HK-2 (cell line): Measurements from ENCODE around the gene GPC5.
"Not testable (repeated sequence)": the region's sequence is repeated elsewhere in the genome, so short reads cannot be mapped to it uniquely, and the experiment has no call there.

Experiments used
- DNase-seq: peaks from one replicate; pipeline ENCODE4 v3.0.0-alpha.2; 2018; ENCODE audit not compliant: unreplicated experiment

The GPC5 gene

DNA sequence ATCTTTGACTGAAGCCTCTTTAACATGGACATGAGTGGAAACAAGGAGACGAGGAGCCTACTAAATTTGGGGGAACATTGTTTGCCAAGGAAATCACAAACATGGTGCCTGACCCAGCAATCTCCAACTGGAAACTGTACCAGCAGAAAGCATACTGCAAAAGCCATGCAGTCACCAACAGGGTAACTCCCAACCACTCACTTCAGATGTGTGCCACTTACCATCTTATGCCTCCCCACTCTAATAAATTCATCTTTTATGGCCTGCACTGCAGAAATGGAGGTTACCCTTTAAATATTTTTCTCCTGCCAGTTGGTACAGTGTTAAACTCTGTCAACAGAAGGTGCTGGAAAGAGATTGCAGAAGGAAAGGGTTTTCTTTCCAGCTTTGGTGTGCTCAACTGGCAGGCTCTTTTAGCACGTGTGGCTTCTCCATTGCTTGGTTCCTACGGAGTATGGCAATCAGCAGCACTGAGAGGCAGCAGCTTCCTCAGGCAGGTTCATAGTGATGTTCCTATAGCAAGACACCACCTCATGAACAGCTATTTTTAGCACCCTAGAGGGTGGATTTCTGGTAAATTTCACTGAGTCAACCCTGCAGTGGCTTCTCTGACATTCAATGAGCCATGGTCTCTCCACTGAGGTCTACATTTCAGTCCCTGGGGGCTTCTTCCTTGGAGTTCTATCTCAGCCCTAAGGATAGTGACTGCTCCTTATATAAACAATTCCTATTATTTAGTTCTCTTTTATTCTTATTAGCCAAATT is 29.6 kb upstream of the GPC5 start:
- DNase-seq = no peak

DNA sequence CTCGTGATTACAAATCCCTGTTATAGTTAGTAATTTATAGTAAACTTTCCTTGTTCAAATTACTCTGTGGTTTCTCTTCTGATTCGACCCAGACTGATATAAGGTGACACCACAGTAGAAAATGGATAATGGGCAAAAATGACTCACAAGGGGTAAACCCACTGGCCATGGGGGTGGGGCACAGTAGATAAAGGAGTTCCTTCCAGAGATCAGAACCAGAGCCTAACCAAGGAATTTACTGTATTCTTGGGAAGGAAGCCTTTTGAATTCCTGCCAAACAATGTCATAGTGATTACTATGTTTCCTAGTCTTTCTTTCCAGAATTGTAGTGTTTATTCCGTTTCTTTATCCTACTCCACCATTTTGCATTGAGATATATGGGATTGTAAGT is 29.0 kb upstream of the GPC5 start:
- no peak for DNase-seq

- no peak for DNase-seq
Measured at GRCh38 chr13:91370501-91370900, 27.9 kb upstream of the GPC5 start.

DNA sequence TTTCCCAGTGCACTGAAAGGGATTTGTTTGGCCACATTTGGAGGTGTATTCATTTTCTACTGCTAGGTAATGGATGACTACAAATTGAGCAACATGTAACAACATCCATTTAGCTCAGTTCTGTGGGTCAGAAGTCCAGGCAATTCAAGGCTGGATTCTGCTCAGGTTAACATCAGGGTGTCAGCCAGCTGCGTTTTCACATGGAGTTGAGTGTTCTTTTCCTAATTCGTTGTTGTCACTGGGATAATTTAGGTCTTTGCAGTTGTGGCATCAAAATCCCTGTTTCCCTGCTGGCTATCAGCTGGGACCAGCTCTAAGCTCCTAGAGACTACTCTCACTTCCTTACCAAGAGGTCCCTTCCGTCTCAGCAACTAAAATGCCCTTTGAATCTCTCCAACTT is 25.5 kb upstream of the GPC5 start:
- no peak for DNase-seq

- DNase-seq = no peak
Measured at GRCh38 chr13:91375116-91375729, 23.2 kb upstream of the GPC5 start.

GRCh38 chr13:91381371-91381770 is 17.1 kb upstream of the GPC5 start:
- no peak for DNase-seq

DNA sequence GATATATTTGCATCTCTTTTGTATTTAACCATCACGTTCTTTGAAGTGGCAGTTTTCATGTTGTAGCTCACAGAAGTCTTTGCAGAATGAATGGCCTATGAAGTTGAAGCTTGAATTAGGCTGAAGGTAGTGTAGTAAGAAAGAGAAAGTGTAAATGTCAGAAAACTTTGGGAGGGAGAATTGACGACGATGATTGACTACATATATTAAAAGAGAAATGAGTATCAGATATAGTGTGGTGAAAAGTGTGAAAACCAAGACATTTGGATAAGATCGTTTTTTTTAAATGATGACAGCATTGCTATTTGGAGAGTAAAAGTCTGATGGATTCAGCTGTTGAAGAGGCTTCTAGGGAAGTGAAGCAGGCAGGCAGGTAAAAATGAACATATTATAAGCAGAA is 14.6 kb upstream of the GPC5 start:
- no peak for DNase-seq

GRCh38 chr13:91384896-91385295 is 13.5 kb upstream of the GPC5 start:
- no peak for DNase-seq

DNA sequence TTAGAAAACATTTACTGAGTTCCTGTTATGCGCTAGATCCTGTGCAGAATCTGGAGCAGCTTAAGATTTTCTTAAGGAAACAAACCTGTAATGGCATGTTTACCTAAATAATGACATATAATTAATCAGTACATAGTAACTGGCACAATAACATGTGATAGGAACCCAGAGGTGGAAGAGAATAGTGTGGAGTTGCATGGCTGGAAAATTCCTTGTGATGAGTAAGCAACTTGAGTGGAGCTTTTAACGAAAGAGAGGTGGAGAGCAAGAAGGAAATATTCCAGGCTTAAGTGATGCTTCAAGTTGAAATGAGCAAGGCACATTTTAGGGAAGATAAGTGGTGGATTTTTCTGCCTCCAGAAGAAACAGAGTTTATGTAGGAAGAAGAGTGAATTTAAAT is 9.2 kb upstream of the GPC5 start:
- no peak for DNase-seq

DNA sequence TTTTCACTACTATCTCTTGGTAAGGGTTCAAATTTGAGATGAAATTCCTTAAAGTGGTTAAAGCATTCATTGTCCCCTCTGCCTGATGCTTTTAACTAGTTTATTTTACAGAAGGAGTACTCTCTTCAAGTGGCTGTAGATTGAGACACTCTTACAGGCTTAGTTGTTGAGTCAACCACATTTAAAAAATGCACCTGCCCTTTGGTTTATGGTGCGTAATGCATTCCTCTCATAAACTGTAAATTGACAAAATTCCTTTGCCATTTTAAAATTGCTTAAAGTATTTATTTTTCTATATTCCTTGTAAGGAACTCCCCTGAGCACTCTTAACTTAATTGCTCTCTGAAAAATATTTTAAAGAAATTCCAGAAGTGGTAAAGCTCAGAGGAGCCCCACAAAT is 826 bp upstream of the GPC5 start:
- DNase-seq = no peak

DNA sequence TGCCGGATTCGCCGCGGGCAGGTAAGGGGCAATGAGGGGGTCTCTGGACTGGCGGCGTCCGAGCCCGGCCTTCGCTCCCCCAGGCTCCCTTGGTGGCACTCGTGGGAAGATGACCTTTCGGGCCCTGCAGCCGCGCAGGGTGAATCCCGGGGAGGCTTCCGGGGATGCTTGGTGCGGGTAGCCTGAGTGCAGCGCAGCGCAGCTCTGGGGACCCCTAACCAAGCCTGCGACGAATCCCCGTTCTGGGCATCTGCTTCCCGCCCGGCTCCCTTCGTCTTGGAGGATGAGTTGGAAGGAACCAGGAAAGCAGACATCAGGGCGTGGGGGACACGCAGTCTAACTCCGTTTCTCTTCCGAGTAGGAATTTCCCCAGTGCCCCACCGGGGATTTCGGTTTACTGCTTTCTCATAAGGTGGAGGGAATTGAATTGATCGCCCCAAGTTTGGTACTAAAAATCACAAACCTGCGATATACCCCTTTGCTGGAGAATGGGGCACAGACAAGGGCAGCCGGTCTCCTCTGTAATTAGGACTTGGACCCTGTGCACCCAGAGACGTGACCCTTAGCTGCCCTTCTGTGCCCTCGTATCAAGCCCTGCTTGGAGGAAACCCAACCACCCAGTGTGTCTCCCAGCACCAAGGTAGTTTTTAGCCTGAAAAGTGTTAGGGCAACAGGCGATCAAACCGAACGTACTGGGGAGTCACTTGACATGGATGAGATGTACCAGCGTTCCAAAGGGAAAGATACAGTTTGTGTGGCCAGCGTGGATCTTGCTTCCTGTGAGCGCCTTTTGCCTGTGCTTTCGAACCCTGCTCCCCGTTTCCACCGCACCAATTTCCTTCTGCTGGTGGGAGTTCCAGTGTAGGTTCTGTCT is 1.0 kb downstream of the GPC5 start:
- no peak for DNase-seq

- no peak for DNase-seq
Measured at GRCh38 chr13:91400063-91400399, 1.6 kb downstream of the GPC5 start.

- DNase-seq = no peak
Measured at GRCh38 chr13:91400671-91401070, 2.2 kb downstream of the GPC5 start.

- no peak for DNase-seq
Measured at GRCh38 chr13:91401920-91402319, 3.5 kb downstream of the GPC5 start.

- no peak for DNase-seq
Measured at GRCh38 chr13:91405240-91405639, 6.8 kb downstream of the GPC5 start.

GRCh38 chr13:91406619-91407018 is 8.2 kb downstream of the GPC5 start:
- DNase-seq = no peak

GRCh38 chr13:91408971-91409370 is 10.6 kb downstream of the GPC5 start:
- DNase-seq = no peak

DNA sequence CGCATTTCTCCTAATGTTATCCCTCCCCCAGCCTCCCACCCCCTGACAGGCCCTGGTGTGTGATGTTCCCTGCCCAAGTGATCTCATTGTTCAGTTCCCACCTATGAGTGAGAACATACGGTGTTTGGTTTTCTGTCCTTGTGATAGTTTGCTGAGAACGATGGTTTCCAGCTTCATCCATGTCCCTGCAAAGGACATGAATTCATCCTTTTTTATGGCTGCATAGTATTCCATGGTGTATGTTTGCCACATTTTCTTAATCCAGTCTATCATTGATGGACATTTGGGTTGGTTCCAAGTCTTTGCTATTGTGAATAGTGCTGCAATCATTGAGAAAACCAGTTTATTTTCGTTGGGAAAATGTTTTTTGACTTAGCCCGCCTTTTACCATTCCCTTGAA is 18.2 kb downstream of the GPC5 start:
- not testable (repeated sequence) for DNase-seq

DNA sequence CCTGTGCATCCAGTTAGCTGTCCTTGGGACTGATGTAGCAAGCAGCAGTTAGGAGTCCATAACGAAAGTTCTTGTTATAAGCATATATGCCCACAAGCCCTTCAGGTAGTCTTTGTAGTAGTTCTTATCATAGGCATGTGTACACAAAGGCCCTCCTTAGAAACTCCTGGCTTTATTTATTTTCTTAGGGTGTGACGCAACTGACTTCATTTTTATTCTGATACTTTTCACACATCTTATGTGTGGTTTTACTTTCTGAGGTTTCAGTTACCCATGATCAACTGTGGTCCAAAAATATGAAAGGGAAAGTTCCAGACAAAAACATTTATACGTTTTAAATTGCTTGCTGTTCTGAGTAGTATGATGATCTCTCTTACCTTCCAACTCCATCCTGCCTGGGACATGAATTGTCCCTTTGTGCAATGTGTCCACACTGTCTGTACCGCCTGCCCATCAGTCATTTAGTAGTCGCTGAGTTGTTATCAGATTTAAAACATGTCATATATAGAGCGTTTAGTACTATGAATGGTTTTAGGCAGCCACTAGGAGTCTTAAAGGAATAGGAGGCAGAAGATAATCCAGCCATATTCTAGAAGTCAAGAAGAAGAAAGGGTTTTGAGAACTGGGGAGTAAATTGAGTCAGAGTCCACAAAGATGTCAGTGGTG is 19.4 kb downstream of the GPC5 start:
- no peak for DNase-seq

GRCh38 chr13:91426913-91427312 is 28.5 kb downstream of the GPC5 start:
- DNase-seq = no peak

DNA sequence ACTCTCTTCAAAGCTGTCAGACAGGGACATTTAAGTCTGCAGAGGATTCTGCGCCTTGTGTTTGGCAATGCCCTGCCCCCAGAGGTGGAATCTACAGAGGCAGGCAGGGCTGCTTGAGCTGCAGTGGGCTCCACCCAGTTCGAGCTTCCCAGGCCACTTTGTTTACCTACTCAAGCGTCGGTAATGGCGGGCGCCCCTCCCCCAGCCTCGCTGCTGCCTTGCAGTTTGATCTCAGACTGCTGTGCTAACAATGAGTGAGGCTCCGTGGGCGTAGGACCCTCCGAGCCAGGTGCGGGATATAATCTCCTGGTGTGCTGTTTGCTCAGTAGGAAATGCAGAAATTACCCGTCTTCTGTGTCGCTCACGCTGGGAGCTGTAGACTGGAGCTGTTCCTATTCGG is 40.3 kb downstream of the GPC5 start:
- DNase-seq = not testable (repeated sequence)

DNA sequence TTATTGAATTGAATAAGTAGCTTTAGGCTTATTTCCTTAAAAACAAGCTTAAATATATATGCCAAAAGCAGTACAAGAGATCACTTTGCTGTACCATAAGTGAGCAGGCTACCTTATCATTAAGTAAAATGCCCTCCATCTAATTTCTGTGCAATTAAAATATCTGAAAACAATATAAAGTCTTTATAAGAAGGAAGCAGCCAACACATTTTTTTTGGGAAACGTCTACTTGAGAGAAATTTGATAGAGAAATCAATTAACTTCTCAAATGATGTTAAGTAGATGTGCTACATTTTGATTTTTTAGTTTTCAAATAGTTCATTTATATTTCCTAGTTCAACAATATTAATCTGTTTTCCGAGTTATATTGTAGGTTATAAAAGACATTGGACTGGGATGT is 52.5 kb downstream of the GPC5 start:
- no peak for DNase-seq
